Stomach (tissue), 4 donors: ENCODE data around the gene C9orf50.

Experiments
- POLR2A ChIP-seq, 4 donors: fragments of 450-650 bp; IDR thresholded peaks; one replicate each; pipeline ENCODE4 v1.6.1; 2016; ENCODE audit warnings: antibody characterized with exemption in 4 of 4, control low read depth in 2 of 4, mild to moderate bottlenecking in 1 of 4, moderate library complexity in 1 of 4
- TF ChIP-seq, protein P1 (sequence below), 7 experiments: fragments of 450-650 bp in 4 of 7; fragments of 200-600 bp in 3 of 7; sonication (generic) in 3 of 7; IDR thresholded peaks; one replicate each; pipeline ENCODE4 v1.5.1; 2016 to 2019; ENCODE audit warnings: antibody characterized with exemption in 7 of 7, control low read depth in 2 of 7, mild to moderate bottlenecking in 1 of 7

DNA sequence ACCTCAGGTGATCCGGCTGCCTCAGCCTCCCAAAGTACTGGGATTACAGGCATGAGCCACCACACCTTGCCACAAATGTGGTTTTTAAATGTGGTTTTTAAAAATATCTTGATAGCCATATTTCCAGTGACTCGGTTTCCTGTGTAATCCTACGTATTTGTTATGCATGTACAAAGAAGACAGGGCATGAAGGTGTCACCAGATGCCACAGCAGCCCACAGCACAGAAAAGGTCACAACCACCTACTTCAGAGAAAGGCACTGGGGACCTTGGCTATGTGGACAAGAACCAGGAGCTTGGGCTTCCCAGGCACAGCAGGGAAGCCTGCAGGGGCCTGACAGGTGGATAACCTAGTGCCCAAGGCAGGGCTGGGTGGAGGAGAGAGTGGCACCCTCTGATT, 38.0 kb downstream of the C9orf50 start:
- no peak for TF ChIP-seq POLR2A (IDR thresholded peaks at IDR 0.05)
- TF ChIP-seq, protein P1, sequence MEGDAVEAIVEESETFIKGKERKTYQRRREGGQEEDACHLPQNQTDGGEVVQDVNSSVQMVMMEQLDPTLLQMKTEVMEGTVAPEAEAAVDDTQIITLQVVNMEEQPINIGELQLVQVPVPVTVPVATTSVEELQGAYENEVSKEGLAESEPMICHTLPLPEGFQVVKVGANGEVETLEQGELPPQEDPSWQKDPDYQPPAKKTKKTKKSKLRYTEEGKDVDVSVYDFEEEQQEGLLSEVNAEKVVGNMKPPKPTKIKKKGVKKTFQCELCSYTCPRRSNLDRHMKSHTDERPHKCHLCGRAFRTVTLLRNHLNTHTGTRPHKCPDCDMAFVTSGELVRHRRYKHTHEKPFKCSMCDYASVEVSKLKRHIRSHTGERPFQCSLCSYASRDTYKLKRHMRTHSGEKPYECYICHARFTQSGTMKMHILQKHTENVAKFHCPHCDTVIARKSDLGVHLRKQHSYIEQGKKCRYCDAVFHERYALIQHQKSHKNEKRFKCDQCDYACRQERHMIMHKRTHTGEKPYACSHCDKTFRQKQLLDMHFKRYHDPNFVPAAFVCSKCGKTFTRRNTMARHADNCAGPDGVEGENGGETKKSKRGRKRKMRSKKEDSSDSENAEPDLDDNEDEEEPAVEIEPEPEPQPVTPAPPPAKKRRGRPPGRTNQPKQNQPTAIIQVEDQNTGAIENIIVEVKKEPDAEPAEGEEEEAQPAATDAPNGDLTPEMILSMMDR (IDR thresholded peaks at IDR 0.05): no peak
